HG02885 (cell line): ENCODE data around the gene PAPSS2.
"Not testable (repeated sequence)": the region's sequence is repeated elsewhere in the genome, so short reads cannot be mapped to it uniquely, and the experiment has no call there.

Experiments
- ATAC-seq: cut with Tn5 transposase; IDR thresholded peaks from one replicate; pipeline ENCODE4 v1.9.1; 2021; ENCODE audit warnings: mild to moderate bottlenecking; ENCODE audit not compliant: unreplicated experiment, poor library complexity

Gene PAPSS2

DNA sequence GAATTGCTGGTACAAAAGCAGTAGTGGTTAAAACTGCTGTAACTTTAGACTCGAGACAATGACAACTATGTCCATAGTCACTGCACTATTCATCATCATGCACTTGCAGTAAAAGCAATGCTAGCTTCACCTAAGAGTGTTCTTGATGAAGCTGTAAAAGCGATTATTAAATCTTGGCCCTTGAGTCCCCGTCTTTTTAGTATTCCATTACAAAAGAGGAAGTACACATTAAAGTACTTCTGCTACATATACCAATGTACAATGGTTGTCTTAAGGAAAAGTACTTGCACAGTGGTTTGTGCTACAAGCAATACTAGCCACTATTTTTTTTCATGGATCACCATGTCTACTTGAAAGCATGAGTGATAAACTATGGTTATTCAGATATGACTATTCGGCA lies 80.0 kb downstream of the PAPSS2 start:
- ATAC-seq = no peak

DNA sequence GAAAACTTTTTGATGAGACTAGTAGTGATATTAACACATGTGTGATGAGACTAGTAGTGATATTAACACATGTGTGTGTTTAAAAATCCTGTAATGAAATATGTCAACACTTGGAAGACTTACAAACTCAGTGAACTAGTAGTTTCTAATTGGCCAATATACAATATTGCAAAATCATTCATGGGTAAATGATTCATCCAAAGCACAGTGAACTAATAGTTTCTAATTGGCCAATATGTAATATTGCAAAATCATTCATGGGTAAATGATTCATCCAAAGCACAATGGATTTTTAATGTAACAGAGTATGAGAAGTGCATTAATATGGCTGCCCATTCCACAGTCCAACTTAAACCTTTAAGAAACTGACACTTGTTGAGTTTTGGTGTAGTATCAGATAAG lies 80.6 kb downstream of the PAPSS2 start:
- no peak for ATAC-seq

DNA sequence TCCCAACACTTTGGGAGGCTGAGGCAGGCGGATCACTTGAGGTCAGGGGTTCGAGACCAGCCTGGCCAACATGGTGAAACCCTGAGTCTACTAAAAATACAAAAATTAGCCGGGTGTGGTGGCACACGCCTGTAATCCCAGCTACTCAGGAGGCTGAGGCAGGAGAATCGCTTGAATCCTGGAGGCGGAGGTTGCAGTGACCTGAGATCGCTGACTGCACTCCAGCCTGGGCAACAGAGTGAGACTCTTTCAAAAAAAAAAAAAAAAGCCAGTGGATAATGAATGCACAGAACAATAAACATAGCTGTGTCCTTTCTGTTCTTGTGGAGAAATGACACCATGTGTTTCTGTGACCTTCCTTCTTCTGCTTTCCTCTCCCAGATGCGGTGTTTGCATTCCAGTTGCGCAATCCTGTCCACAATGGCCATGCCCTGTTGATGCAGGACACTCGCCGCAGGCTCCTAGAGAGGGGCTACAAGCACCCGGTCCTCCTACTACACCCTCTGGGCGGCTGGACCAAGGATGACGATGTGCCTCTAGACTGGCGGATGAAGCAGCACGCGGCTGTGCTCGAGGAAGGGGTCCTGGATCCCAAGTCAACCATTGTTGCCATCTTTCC lies 83.4 kb downstream of the PAPSS2 start:
- not testable (repeated sequence) for ATAC-seq

DNA sequence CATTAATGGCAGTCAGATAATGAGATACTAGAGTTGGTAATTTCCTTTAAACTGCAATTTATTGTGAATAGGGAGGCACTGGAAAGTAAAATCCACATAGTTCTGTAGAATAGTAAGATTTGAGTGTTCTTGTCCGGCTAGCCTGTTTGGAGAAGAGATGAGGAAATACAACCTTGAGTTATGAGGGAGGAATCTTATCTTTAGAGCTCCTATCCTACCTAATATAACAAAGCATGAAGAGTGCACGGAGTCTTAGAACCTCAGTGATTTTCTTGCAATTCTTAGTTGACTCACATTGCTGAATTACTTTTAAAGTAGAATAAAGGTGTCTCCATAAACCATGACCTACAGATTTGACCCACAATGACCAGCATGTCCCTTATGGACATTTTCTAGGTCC lies 84.9 kb downstream of the PAPSS2 start:
- ATAC-seq = no peak

DNA sequence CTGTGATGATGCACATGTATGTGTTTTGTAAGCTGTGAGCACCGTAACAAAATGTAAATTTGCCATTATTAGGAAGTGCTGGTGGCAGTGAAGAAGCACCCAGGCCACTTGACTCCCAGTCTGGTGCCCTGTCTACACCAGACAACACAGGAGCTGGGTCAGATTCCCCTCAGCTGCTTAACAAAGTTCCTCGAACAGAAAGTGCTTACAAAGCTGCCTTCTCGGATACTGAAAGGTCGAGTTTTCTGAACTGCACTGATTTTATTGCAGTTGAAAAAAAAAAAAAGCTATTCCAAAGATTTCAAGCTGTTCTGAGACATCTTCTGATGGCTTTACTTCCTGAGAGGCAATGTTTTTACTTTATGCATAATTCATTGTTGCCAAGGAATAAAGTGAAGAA lies 87.2 kb downstream of the PAPSS2 start:
- ATAC-seq = no peak

DNA sequence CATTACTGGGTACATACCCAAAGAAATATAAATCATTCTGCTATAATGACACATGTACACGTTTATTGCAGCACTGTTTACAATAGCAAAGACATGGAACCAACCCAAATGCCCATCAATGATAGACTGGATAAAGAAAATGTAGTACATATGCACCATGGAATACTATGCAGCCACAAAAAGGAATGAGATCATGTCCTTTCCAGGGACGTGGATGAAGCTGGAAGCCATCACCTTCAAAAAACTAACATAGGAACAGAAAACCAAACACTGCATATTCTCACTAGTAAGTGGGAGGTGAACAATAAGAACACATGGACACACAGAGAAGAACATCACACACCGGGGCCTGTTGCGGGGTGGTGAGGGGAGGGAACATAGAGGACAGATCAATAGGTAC lies 88.6 kb downstream of the PAPSS2 start:
- not testable (repeated sequence) for ATAC-seq

DNA sequence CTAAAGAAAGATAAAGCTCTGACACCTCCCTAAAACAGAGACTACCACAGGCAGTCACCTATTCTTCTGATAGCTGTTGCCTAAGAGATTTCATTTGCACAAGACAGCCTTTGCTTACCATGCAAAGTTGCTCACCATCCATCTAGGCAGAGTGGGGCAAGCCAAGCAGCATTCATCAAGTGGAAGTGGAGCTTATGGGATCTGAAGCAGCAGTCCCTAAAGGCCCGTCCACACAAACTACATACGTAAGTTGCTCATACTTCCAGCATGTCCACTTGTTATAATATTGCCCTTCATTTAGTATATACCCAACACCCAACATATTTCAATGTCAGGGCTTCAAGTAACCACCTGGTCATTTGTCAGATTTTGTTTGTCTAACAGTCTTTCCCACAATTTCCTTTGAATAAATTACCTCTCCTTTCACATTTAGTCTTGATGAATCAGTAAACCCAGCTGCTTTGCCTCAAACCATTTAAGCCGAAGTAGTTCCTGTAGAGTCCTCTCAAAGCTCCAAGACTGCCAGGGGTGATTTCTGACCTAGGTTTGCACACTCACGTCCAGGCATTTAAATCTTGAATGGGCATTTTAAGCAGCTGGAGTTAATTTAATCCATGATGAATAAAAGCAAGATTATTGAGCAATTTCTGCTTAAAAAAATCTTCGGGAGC lies 90.5 kb downstream of the PAPSS2 start:
- ATAC-seq = no peak

DNA sequence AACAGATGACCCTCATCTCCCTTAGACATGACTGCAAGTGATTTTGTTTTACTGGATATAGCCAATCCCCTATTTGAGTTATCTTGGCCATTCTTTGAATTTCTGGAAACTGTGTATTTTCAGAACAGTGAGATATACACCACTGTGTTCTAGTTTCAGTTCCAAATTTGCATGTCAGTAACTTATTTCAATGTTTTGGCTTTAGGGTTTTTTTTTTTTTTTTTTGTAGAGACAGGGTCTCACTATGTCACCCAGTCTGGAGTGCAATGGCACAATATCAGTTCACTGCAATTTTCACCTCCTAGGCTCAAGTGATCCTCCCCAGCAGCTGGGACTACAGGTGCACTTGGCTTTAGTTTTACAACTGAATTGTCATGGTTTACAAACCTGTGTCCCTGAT lies 91.1 kb downstream of the PAPSS2 start:
- peak; percentile 51 for ATAC-seq

DNA sequence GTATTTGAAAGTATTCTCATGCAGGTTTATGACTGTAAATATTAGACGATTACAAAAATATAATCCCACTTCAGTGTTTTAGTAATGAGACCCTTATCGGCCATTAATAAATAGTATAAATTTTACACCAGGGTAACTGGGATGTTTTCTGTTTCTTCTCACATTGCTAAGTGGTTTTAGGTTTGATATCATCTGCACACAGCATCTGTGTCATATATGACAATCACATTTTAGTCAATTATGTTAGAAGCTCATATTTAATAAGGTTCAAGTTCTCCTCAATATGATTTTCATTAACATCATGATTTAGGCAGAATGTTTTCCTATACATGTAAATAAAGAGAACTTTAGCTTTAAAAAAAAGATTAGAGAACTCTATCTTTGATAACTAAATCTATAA lies 91.6 kb downstream of the PAPSS2 start:
- ATAC-seq = no peak

DNA sequence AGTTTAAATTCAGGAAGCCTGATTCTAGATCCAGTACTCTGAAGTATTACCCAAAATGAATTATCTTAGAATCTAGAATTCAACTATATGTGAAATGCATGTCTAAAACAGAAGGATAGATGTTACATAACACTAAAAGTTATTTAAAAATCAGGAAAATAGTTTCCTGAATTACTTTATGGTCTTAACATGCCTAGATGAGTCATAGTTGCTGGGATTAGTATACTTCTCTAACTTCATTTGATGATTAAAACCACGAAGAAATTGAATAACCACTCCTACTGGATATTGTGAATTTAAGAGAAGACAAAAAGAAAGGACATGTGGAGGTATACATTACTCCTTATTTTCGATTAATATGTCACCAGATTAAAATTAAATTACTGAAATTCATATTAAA lies 92.9 kb downstream of the PAPSS2 start:
- ATAC-seq = no peak

DNA sequence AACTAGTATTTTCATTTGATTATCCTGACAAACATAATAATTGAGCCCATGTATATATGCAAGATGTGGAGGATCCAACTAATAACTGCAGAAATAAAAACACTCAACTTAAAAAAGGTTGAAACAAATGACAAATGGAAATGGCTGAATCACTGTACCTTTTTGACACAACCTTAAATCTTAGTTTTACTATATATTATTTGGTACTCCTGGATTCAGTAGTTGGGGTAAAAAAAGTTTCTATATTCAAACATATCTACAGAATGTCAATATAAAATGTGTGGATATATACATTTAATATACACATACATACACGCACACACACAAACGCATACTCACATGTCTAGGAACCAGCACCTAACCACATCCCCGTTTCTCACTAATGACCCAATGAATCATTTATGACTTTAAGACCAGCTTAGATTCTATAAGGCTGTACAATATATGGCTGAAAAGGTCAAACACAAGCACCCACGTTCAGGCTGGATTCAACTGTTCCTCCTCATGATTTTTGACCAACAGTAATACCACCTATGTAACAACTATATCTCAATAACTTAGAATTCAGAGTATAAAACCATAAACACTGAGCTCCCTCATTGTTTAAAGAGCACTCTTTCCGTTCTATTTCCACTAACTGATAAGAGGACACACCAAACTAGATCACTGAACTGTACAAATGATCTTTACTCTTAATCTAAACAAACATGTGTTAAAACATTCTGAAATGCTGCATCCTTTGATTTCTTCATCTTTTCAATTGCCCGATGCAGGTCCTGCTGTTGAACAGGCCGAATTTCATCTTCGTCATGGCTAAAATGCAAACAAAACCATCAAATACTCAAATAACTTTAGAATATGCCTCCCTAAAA lies 94.6 kb downstream of the PAPSS2 start:
- ATAC-seq = no peak

DNA sequence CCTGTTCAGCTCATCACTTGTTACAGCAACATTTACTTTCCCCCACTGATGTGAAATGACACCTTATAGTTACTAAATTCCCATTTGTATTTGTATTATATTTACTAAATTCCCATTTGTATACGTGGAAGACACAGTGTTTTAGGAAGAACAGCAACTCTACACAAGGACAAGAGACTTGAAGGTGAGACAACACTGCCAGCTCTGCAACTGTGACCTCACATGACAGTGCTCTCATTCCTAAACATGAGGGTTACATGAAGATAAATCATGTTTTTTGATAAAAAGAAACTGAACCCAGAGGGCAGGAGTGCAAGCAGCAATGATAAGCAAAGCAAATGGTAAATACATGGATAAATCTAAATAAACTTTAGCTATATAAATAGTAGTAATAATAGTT lies 98.0 kb downstream of the PAPSS2 start:
- no peak for ATAC-seq

DNA sequence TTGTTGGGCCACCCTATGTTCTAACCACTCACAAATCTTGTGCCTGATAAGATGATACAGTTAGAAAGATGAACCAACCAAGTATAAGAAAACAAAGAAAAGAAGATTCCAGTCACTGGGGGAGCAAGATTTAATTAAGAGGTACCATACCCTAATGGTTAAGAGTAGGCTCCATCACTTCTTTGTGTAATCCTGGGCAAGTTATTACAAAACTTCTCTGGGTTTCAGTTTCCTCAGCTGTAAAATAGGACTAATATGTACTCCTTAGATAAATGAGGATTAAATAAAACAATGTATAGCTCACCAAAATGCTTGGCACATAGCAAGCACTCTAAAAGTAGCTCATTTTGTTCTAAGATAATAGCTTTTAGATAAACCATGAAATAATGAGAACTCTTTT lies 99.9 kb downstream of the PAPSS2 start:
- no peak for ATAC-seq

DNA sequence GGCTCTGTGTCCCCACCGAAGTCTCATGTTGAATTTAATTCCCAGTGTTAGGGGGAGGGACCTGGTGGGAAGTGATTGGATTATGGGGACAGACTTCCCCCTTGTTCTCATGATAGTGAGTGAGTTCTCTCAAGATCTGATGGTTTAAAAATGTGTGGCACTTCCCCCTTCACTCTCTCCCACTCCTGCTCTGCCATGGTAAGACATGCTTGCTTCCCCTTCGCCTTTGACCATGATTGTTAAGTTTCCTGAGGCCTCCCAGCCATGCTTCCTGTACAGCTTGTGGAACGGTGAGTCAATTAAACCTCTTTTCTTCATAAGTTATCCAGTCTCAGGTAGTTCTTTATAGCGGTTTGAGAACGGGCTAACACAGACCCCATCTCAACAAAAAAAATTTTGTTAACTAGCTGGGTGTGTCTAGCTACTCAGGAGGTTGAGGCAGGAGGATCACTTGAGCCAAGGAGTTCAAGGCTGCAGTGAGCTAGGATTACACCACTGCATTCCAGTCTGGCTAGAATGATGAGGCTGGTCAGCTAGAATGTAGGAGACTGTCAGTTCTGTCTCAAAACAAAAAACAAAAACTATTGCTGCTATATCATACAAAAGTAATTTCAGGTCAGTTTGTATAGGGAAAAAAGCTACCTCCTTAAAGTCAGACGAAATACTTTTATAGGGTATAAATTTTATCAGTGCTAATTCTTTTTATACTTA lies 100.7 kb downstream of the PAPSS2 start:
- no peak for ATAC-seq

DNA sequence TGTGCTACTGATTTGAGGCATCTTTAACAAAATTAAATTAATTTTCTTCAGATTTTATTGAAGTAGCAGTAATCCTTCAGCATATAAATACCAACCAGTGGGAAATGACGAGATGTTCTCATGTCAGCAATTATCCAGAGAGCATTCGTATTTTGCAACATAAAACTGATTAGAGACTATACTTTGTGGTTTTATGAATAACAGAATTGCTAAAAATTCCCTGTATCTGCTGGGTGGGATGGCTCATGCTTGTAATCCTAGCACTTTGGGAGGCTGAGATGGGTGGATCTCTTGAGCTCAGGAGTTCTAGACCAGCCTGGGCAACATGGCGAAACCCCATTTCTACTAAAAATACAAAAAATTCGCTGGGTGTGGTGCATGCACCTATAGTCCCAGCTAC lies 101.5 kb downstream of the PAPSS2 start:
- no peak for ATAC-seq

DNA sequence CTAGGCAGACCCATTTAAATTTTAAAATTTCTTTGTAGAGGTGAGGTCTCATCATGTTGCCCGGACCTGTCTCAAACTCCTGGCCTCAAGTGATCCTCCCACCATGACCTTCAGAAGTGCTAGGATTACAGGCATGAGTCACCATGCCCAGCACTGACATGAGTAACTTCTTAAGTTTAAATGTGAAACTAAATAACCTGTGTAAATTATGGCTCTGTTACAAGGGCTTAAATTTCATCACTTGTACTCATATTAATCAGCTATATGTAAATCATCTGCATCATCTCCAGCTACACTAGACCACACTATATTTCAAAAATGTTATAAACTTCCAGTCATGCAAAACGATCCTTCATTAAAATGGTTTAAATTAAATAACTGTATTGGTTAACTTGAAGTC lies 102.2 kb downstream of the PAPSS2 start:
- ATAC-seq = peak; percentile 64

DNA sequence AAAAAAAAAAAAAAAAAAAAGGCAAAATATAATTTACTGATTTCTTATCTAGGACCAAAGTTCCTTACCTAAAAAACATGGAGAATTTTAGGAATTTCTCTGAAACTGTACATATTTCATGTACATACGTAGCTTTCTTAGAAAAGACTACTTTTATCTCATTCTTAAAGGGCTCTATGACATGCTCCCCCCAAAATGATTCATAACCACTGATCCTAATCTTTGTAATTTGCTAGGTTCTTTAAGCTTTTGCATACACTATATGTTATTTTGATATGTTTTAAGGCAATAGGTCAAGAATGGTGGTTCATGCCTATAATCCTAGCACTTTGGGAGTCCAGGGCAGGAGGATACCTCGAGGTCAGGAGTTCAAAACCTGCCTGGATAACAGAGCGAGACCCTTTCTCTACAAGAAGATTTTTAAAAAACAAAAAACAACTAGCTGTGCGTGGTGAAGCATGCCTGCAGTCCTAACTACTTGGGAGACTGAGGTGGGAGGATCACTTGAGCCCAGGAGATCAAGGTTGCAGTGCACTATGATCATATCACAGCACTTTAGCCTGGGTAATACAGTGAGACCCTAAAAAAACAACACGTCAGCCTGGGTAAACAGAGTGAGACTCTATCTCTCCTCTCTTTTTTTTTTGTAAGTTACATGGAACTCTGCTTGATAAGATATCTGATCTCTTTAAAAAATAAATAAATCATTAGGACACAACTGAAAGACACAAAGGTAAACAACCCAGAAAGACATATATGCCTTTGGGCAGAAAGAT lies 103.6 kb downstream of the PAPSS2 start:
- no peak for ATAC-seq

DNA sequence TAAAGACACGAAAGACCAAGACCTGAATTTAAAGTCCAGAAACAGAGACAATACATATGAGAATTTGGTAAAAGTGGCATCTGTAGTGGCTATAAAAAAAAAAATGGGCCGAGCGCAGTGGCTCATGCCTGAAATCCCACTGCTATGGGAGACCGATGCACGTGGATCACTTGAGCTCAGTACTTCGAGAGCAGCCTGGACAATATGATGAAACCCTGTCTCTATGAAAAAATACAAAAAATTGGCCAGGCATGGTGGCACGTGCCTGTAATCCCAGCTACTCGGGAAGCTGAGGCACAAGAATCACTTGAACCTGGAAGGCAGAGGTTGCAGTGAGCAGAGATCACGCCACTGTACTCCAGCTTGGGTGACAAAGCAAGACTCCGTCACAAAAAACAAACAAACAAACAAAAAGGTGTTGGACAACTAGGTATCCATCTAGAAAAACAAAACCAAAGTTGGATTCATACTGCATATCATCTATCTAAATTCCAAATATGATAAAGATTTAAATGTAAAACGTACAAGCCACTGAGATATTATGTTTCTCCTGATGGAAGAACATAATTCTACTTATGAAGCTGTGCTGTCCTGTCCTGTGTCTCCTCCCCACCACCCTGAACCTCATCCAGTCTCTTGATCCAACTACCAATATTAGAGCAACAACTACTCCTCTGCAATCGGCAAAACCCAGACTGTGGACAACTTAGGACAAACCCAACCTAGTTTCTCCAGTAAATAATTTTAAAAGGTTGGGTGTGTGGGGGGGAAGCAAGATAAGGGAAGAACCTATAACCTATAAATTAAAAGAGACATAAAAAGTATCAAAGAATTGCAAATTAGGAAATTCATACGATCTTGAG lies 104.6 kb downstream of the PAPSS2 start:
- ATAC-seq = no peak

DNA sequence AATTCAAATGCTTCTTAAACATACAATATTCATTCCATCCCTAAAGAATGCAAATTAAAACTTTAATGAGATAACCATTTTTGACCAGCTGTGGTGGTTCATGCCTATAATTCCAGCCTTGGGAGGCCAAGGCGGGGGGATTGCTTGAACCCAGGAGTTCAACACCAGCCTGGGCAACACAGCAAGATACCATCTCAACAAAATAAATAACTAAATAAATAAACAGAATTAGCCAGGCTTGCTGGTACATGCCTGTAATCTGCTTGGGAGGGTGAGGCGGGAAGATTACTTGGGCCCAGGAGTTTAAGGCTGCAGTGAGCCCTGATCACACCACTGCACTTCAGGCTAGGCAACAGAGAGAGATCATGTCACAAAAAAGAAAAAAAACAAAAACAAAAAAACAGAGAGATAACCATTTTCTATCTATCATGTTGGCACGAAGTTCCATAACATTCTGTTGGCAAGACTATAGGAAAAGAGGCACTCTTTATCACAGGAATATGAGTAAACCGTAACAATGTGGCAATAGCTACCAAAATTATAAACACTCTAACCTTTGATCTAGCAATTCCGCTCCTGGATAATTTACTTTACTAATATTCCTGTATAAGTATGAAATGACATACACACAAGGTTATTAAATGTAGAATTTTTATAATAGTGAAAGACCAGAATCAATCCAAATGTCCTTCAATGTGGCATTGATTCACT lies 106.1 kb downstream of the PAPSS2 start:
- no peak for ATAC-seq
